Testis (tissue), 3 donors: Measurements from ENCODE around the gene COL25A1. TPM values are rescaled to one million over a fixed set of nuclear protein-coding genes. Genes with fewer than 3 reads are reported as not detected.

Experiments
- DNase-seq: peaks from one replicate; pipeline ENCODE4 v3.0.0-alpha.2; 2019
- H3K27ac ChIP-seq, 2 donors: fragments of 200-600 bp; sonication (generic); one replicate each; pipeline ENCODE4 v1.5.1; 2019
- H3K27me3 ChIP-seq: fragments of 200-600 bp; sonication (generic); one replicate; pipeline ENCODE4 v1.5.1; 2019
- H3K36me3 ChIP-seq: fragments of 200-600 bp; sonication (generic); one replicate; pipeline ENCODE4 v1.5.1; 2017; ENCODE audit warnings: low read depth; ENCODE audit errors: missing control alignments
- H3K4me1 ChIP-seq: fragments of 200-600 bp; sonication (generic); one replicate; pipeline ENCODE4 v1.5.1; 2019
- H3K4me3 ChIP-seq, 2 donors: fragments of 200-600 bp; sonication (generic); one replicate each; pipeline ENCODE4 v1.5.1; 2017 to 2019
- H3K9me3 ChIP-seq: fragments of 200-600 bp; sonication (generic); one replicate; pipeline ENCODE4 v1.5.1; 2017
- POLR2A ChIP-seq: fragments of 450-650 bp; IDR thresholded peaks from one replicate; pipeline ENCODE4 v1.6.1; 2017; ENCODE audit warnings: antibody characterized with exemption, mild to moderate bottlenecking, moderate library complexity
- WGBS, 2 donors: methylation state at CpG; one replicate each; pipeline ENCODE4 v1.1.5; 2018; 5-methylcytosine and 5-hydroxymethylcytosine counted together
- intact Hi-C: fragments of 100-400 bp; cut with DNase I; formaldehyde crosslinking; loops from one replicate; pipeline ENCODE4 v1.15.1; 2023; ENCODE audit warnings: low total_unique reads
- polyA plus RNA-seq: library from polyadenylated mRNA; stranded (reverse); fragments of 350-450 nt; fragmentation: Illumina TruSeq; extraction: RNeasy Lipid Tissue Mini Kit (QIAGEN cat#74804); gene quantifications from one replicate; pipeline ENCODE4 v1.2.3, GENCODE V29; 2014; ENCODE audit warnings: low read depth, low replicate concordance; ENCODE audit not compliant: insufficient read depth
- total RNA-seq, 2 donors: library from RNA; depleted of rRNA; stranded (reverse); fragments of >200 nt; gene quantifications; one replicate each; pipeline ENCODE4 v1.2.3, GENCODE V29; 2016
- TF ChIP-seq, protein P1 (sequence below), 3 experiments: fragments of 450-650 bp in 2 of 3; fragments of 200-600 bp in 1 of 3; sonication (generic) in 1 of 3; IDR thresholded peaks; one replicate each; pipeline ENCODE4 v1.5.1; 2016 to 2019; ENCODE audit warnings: antibody characterized with exemption in 3 of 3, mild to moderate bottlenecking in 2 of 3, moderate library complexity in 1 of 3

The COL25A1 gene
- total and polyA plus RNA-seq, 3 donors from 2014 or later = 11.7 to 19.2 (median 17.2) TPM

DNA sequence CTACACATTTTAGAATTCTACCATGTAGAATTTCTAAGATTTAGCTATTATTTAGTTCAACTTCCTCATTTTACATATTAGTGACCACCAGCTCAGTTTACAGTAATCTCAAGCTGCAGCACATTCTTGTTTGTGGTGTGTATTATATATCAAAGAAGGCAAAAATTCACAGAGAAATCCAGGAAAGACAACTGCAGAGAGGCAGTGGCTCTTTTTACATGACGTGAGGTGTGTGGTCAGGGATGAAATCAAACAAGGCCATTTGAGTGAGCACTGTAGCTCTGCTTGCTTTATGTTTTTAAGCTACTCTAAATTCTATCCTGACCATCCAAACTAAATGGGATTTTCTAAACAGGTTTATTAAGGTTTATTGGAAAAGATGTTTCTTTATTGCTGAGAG is 71.1 kb downstream of the COL25A1 start:
- TF ChIP-seq, protein P1, sequence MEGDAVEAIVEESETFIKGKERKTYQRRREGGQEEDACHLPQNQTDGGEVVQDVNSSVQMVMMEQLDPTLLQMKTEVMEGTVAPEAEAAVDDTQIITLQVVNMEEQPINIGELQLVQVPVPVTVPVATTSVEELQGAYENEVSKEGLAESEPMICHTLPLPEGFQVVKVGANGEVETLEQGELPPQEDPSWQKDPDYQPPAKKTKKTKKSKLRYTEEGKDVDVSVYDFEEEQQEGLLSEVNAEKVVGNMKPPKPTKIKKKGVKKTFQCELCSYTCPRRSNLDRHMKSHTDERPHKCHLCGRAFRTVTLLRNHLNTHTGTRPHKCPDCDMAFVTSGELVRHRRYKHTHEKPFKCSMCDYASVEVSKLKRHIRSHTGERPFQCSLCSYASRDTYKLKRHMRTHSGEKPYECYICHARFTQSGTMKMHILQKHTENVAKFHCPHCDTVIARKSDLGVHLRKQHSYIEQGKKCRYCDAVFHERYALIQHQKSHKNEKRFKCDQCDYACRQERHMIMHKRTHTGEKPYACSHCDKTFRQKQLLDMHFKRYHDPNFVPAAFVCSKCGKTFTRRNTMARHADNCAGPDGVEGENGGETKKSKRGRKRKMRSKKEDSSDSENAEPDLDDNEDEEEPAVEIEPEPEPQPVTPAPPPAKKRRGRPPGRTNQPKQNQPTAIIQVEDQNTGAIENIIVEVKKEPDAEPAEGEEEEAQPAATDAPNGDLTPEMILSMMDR (IDR thresholded peaks at IDR 0.05) = no peak
- no peak for TF ChIP-seq POLR2A
- 91 to 96% methylated on average over 1 of the region's 1 CpG for WGBS, 2 donors
- Histone ChIP-seq H3K27ac (no peak overlapping the region), H3K4me1 (no peaks in the 10 kb centered on the region), H3K9me3 (no peaks in the 10 kb centered on the region), H3K4me3 (no peak overlapping the region), H3K27me3 (no peaks in the 10 kb centered on the region), H3K36me3 (no peaks in the 10 kb centered on the region)
- no peak for DNase-seq
- intact Hi-C loops = no loop called here

GRCh38 chr4:109229028-109229427 is 73.4 kb downstream of the COL25A1 start:
- no peaks in the 10 kb centered on the region for H3K4me1 ChIP-seq
- H3K36me3 ChIP-seq = no peaks in the 10 kb centered on the region
- H3K27ac ChIP-seq = no peak overlapping the region
- WGBS, 2 donors = 81 to 94% methylated on average over 2 of the region's 2 CpGs
- no peaks in the 10 kb centered on the region for H3K27me3 ChIP-seq
- TF ChIP-seq POLR2A = no peak
- TF ChIP-seq, protein P1 (IDR thresholded peaks at IDR 0.05) = no peak
- H3K9me3 ChIP-seq = no peaks in the 10 kb centered on the region
- DNase-seq = no peak
- intact Hi-C loops = no loop called here
- H3K4me3 ChIP-seq = no peak overlapping the region

- no peaks in the 10 kb centered on the region for H3K27me3 ChIP-seq
- no peak overlapping the region for H3K4me3 ChIP-seq
- WGBS, 2 donors = 28 to 58% methylated on average over 1 of the region's 1 CpG
- no peaks in the 10 kb centered on the region for H3K36me3 ChIP-seq
- no peak overlapping the region for H3K27ac ChIP-seq
- TF ChIP-seq, protein P1 (IDR thresholded peaks at IDR 0.05) = no peak
- no peak for TF ChIP-seq POLR2A
- intact Hi-C loops = no loop called here
- no peak for DNase-seq
- H3K9me3 ChIP-seq = no peaks in the 10 kb centered on the region
- no peaks in the 10 kb centered on the region for H3K4me1 ChIP-seq
Measured at GRCh38 chr4:109218288-109218687, 84.2 kb downstream of the COL25A1 start.

GRCh38 chr4:109216085-109216696 is 86.3 kb downstream of the COL25A1 start:
- no peaks in the 10 kb centered on the region for H3K9me3 ChIP-seq
- no peak for TF ChIP-seq POLR2A
- TF ChIP-seq, protein P1 (IDR thresholded peaks at IDR 0.05) = no peak
- H3K27me3 ChIP-seq = no peaks in the 10 kb centered on the region
- H3K27ac ChIP-seq = no peak overlapping the region
- intact Hi-C loops = no loop called here
- no peak for DNase-seq
- no peaks in the 10 kb centered on the region for H3K36me3 ChIP-seq
- 96% methylated on average over 5 of the region's 5 CpGs for WGBS, 2 donors
- H3K4me1 ChIP-seq = no peaks in the 10 kb centered on the region
- H3K4me3 ChIP-seq = no peak overlapping the region

DNA sequence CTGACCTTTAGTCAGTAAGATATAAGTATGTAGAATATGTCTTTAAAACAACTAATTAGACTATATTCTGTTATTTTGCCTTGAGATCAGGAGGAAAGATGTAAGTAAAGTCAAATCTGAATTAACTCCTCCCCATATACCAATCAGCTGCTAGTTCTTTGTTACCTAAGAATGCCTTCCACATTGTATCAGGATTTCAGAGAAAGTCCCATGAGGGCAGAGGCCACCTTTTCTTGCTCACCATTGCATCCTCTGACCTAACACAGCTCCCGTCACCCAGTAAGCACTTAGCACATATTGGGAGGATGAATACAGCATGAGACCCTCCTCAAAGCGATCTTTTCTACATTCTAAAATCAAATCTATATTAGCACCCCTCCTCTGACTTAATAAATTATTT is 87.0 kb downstream of the COL25A1 start:
- H3K4me1 ChIP-seq = no peaks in the 10 kb centered on the region
- WGBS, 2 donors = 94 to 96% methylated on average over 2 of the region's 2 CpGs
- intact Hi-C loops = no loop called here
- no peaks in the 10 kb centered on the region for H3K36me3 ChIP-seq
- no peak overlapping the region for H3K27ac ChIP-seq
- H3K4me3 ChIP-seq = no peak overlapping the region
- no peaks in the 10 kb centered on the region for H3K27me3 ChIP-seq
- no peaks in the 10 kb centered on the region for H3K9me3 ChIP-seq
- TF ChIP-seq, protein P1 (IDR thresholded peaks at IDR 0.05) = no peak
- no peak for TF ChIP-seq POLR2A
- no peak for DNase-seq
